Left ventricle myocardium inferior (tissue), 1 donor: ENCODE data around the gene NFASC. TPM values are rescaled to one million over a fixed set of nuclear protein-coding genes. Genes with fewer than 3 reads are reported as not detected.

Source experiments
- DNase-seq: peaks from one replicate; pipeline ENCODE4 v3.0.0-alpha.2; 2020
- H3K27ac ChIP-seq: fragments of 200-600 bp; replicated peaks from 2 replicates; pipeline ENCODE4 v1.8.0; 2021
- H3K27me3 ChIP-seq: fragments of 200-600 bp; 2 replicates; pipeline ENCODE4 v1.8.0; 2021; ENCODE audit warnings: low read depth
- H3K36me3 ChIP-seq: fragments of 200-600 bp; 2 replicates; pipeline ENCODE4 v1.8.0; 2021
- H3K4me1 ChIP-seq: fragments of 200-600 bp; 2 replicates; pipeline ENCODE4 v1.8.0; 2021
- H3K4me3 ChIP-seq: fragments of 200-600 bp; 2 replicates; pipeline ENCODE4 v1.8.0; 2021; ENCODE audit warnings: mild to moderate bottlenecking, moderate library complexity
- H3K9me3 ChIP-seq: fragments of 200-600 bp; replicated peaks from 2 replicates; pipeline ENCODE4 v1.8.0; 2021
- intact Hi-C: fragments of 100-400 bp; cut with micrococcal nuclease; formaldehyde crosslinking; loops from one replicate; pipeline ENCODE4 v1.11.0; 2022
- total RNA-seq: library from RNA; stranded (reverse); fragmentation: NEBNext Ultra II Directional; extraction: Animal tissue kit (Norgen Biotek cat#: 25700); gene quantifications from one replicate; pipeline ENCODE4 v1.2.1, GENCODE V29; 2021
- TF ChIP-seq, protein P1 (sequence below): fragments of 200-600 bp; IDR thresholded peaks from 2 replicates; pipeline ENCODE4 v1.8.0; 2021; ENCODE audit warnings: antibody characterized with exemption, mild to moderate bottlenecking, borderline replicate concordance
- donor health status: DM: no; HTN: yes; CAD: no; lungs with severe emphysema.

The NFASC gene
- total RNA-seq, 1 donor from 2014 or later, result 8.2 TPM

DNA sequence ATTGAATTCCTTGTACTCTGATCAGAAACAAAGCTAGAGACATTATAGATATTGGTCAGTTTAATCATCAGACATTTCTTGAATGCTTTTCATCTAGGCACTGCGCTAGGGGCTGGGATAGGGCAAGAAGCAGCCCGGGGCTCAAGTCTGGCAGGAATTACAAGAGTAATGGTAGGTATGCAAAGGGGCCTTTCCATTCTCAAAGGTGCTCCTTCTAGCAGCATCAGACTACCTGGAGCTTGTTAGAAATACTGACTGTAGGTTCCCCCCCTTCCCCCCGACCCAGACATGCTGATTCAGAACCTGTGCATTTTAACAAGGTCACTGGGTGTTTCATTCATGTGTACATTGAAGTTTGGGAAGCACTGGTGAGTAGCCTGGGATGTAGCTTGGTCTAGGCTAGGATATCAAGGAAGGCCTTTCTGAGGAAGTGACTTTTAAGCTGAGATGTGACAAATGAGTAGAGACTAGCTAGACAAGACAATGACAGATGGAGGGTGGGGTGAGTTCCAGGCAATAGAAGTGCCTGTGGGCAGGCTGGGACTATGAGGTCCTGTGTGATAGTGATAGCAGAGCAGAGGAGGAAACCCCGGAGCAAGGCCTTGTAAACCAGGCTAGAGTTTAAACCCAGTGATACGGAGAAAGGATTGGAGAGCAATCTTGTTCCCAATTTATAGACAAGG, 26.3 kb downstream of the NFASC start:
- intact Hi-C loops, result no loop called here
- TF ChIP-seq, protein P1, sequence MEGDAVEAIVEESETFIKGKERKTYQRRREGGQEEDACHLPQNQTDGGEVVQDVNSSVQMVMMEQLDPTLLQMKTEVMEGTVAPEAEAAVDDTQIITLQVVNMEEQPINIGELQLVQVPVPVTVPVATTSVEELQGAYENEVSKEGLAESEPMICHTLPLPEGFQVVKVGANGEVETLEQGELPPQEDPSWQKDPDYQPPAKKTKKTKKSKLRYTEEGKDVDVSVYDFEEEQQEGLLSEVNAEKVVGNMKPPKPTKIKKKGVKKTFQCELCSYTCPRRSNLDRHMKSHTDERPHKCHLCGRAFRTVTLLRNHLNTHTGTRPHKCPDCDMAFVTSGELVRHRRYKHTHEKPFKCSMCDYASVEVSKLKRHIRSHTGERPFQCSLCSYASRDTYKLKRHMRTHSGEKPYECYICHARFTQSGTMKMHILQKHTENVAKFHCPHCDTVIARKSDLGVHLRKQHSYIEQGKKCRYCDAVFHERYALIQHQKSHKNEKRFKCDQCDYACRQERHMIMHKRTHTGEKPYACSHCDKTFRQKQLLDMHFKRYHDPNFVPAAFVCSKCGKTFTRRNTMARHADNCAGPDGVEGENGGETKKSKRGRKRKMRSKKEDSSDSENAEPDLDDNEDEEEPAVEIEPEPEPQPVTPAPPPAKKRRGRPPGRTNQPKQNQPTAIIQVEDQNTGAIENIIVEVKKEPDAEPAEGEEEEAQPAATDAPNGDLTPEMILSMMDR, result no peak

DNA sequence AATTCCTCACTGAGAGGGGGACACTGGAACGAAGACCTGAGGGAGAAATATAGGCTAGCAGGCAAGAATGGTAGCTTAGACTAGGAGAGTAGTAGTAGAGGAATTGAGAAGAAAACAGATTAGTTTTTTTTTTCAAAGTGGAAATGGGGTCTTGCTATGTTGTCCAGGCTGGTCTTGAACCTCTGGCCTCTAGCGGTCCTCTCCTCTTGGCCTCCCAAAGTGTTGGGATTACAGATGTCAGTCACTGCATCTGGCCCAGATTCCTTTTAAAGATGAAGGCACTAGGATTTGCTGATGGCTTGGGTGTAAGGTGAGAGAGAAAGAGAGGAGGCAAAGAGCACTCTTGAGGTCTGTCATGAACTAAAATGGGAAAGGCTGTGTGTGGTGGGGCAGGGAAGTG, 30.1 kb downstream of the NFASC start:
- H3K36me3 ChIP-seq, result no peaks in the 10 kb centered on the region
- TF ChIP-seq, protein P1, result no peak
- intact Hi-C loops, result no loop called here
- no peaks in the 10 kb centered on the region for H3K9me3 ChIP-seq
- peaks cover 80% of the 10 kb centered on the region for H3K27me3 ChIP-seq
- DNase-seq, result no peak
- H3K27ac ChIP-seq, result no peak overlapping the region
- H3K4me3 ChIP-seq, result no peak overlapping the region
- H3K4me1 ChIP-seq, result no peaks in the 10 kb centered on the region

More for the DNA sequence above, 26.3 kb downstream of the NFASC start:
- H3K36me3 ChIP-seq, result no peaks in the 10 kb centered on the region
- peaks cover 96% of the 10 kb centered on the region for H3K27me3 ChIP-seq
- H3K4me3 ChIP-seq, result no peak overlapping the region
- no peak overlapping the region for H3K27ac ChIP-seq
- no peaks in the 10 kb centered on the region for H3K9me3 ChIP-seq
- DNase-seq, result no peak
- no peaks in the 10 kb centered on the region for H3K4me1 ChIP-seq

DNA sequence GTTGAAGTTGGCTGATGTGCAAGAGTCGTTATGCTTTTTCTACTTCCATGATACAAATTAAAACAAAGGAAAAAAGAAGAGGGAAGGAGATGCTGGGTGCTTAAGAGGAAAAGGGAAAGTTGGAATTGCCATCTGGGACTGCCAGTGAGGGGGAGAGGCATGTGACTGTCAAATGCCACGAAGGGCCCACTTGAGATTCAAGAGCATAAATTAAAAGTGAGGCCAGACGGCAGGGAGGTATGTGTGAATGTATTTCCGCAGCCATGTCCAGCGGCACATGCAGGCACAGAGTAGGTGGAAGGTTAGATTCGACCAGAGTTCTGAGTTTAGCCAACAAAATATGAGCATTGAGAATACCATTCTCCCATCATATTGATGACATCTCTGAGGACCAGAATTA, 32.0 kb downstream of the NFASC start:
- no peaks in the 10 kb centered on the region for H3K36me3 ChIP-seq
- H3K27me3 ChIP-seq, result peaks cover 77% of the 10 kb centered on the region
- no peak overlapping the region for H3K27ac ChIP-seq
- DNase-seq, result no peak
- TF ChIP-seq, protein P1, result no peak
- H3K4me3 ChIP-seq, result no peak overlapping the region
- intact Hi-C loops, result no loop called here
- H3K4me1 ChIP-seq, result no peaks in the 10 kb centered on the region
- H3K9me3 ChIP-seq, result no peaks in the 10 kb centered on the region

DNA sequence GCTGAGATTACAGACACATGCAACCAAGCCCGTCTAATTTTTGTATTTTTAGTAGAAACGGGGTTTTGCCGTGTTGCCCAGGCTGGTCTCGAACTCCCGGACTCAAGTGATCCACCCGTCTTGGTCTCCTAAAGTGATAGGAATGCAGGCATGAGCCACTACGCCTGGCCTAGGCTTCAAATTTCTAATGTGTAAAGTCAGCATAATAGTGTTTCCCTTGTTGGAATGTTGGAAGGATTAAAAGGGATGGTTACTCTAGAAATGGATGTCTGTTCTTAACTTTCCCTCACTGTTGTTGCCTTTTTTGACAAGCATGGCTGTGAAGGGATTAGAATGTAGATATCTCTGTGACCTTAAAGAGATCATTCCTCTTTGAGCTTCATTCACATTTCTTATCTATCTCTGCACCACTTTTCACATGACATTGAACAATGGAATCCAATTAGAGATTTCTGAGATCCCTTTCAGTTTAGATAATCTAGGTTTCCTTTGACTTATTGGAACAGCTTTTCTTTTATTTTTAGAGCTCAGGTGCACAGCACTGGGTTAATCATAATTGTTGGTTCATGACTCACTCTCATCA, 33.7 kb downstream of the NFASC start:
- Histone ChIP-seq H3K36me3 (no peaks in the 10 kb centered on the region), H3K9me3 (no peaks in the 10 kb centered on the region), H3K4me3 (no peak overlapping the region), H3K27me3 (peaks cover 66% of the 10 kb centered on the region), H3K4me1 (no peaks in the 10 kb centered on the region), H3K27ac (no peak overlapping the region)
- TF ChIP-seq, protein P1, result no peak
- intact Hi-C loops, result no loop called here
- DNase-seq, result no peak

DNA sequence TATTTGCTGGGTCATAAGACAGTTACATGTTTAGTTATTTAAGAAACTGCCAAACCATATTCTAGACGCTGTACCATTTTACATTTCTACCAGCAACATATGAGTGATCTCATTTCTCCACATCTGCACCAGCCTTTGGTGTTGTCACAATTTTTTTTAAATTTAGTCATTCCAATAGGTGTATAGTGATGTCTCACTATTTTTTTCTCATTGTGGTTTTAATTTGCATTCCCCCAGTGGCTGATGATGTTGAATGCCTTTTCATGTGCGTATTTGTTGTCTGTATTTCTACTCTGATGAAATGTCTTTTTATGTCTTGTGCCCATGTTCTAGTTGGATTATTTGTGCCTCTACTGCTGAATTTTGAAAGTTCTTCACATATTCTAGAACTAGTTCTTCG, 38.4 kb downstream of the NFASC start:
- DNase-seq, result no peak
- intact Hi-C loops, result no loop called here
- peaks cover 39% of the 10 kb centered on the region for H3K27me3 ChIP-seq
- TF ChIP-seq, protein P1, result no peak
- peaks cover 7% of the 10 kb centered on the region for H3K9me3 ChIP-seq
- no peak overlapping the region for H3K4me3 ChIP-seq
- no peaks in the 10 kb centered on the region for H3K36me3 ChIP-seq
- H3K4me1 ChIP-seq, result no peaks in the 10 kb centered on the region
- H3K27ac ChIP-seq, result no peak overlapping the region
